NCI-H2196 (cell line): ENCODE data around the gene FARS2.

Experiments used
- DNase-seq: peaks from one replicate; lab custom pipeline; 2025; ENCODE audit not compliant: unreplicated experiment; lab: John Stamatoyannopoulos, UW

The FARS2 gene

DNA sequence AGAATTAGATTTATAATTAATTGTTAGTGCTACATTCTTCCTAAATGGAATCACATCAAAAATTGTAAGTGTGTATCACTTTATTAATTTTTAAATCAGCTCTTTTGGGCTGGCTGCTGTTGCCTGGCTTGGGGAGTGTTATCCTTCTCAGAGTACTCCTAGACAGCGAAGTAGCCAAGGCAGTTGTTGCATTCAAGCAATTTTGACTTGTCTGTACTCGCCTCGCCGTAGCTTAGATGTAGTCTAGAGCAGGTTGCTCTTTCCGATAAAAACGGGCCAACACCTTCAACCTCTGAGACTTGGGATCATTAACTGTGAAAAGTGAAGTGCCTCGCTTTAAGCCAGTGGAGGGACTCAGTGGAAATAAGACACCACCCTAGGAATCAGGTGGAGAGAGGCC lies 151.3 kb downstream of the FARS2 start:
- no peak for DNase-seq

- DNase-seq: no peak
Measured at GRCh38 chr6:5416250-5416649, 154.9 kb downstream of the FARS2 start.

DNA sequence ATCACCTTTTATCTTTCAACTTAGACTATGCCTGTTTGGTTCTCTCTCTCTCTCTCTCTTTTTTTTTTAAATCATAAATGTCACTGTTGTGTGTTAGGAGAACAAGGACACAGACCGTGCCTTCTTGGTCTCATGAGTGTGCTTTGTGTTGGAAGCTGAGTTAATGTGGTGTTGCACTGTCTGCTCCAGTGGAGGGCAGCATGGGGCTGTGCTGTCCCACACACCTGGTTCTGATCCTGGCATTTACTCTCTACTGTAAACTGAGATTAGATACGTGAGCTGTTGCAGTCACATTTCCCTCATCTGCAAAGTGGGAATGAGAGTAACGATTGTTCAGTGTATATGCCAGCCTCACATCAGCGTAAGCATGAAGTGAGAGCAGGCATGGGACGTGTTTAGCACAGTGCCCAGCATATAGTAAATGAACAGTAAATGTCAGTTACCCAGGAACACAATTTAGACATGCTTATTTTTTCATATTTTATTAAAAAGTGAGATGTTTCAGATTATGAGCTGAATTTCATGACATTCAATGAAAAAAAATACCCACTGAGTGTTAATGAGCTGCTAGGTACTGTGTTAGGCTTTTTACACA lies 161.1 kb downstream of the FARS2 start:
- DNase-seq: peak; percentile 45

DNA sequence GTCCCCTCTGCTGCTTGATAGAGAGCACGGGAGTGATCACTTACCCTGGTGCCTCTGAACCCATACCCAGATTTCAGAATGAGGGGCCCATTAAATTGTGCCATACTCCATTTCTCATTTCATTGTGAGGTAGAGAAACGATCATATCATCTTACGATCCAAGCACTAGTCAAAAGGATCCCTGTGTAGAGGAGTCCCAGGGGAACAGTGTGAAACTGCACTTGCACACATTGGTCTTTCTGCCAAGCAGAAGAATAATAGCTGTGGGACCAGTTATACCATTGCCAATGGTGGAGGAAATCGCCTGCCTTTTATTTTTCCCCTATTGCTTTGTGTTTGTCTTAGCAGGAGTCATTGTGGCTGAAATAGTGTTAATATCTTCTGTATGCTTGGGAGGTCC lies 161.9 kb downstream of the FARS2 start:
- DNase-seq: no peak

DNA sequence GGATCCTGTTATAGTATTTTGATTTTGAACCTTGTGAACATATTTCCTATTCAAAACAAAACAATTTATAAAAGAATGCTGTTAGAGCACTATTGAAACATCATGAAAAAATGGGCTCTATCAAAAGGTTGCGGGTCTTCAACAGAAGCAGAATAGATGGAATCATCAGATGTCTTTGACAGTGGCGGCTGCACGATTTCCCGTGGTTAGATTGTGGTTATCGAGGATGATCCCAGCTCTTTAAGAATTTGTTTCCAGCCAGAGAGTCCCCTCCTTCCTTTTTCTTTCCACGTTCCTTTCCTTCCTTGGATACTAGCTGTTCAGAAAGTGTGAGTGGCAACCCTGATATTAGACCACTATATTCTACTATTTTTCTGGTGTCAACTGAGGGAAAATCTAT lies 163.4 kb downstream of the FARS2 start:
- no peak for DNase-seq

DNA sequence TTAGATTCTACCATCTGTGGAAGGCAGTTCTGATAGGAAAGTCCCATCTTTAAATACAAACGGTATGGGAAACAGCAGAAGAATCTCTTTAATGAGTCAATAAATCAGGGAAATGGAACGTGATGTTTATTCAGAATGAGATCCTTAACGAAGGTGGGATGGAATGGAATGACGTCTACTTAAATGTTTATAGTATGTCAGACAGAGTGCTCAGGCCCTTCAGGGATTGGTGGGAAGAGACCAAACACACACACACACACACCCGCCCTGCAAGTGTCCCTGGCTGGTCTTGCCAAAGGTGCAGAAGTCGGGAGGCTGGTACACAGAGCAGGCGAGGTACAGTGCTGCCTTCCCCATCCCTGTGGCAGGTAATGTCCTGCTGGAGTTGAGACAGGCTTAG lies 164.0 kb downstream of the FARS2 start:
- DNase-seq: no peak

DNA sequence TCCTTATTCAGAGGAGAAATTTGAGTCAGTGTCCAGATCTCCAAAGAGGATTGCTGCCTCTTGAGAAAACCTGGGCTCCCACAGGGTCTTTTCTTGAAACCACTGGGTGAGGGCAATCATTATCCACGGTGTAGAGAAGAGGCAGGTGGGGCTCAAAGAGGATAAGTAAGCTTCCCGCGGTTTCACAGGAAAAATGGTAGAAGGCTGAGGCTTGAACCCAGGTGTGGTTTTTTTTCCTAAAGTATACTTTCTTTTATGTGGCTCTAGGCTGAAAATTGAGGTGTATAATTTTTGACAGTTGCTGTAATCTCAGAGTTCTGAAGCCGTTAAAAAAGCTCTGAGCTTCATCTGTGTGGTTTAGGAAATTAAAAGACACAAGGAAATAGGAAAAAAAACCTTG lies 164.5 kb downstream of the FARS2 start:
- DNase-seq: no peak

DNA sequence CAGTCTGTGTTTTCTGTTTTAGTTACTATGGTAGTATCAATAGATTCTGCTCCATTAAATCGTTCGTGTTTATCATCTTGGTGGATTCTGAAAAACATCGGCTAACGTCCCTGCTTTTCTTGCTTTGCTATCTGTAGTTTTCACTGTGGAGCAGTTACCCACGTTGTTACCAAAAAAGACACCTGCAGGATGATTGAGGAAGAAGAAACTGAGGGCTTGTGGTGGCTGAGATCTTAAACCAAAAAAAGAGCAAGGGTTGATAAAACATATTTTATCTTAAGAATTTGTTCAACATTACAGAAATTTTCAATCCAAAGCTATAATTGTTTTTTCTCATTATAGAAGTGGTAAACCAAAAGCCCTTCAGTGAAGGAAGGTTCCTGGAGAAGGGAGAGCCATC lies 166.3 kb downstream of the FARS2 start:
- no peak for DNase-seq

DNA sequence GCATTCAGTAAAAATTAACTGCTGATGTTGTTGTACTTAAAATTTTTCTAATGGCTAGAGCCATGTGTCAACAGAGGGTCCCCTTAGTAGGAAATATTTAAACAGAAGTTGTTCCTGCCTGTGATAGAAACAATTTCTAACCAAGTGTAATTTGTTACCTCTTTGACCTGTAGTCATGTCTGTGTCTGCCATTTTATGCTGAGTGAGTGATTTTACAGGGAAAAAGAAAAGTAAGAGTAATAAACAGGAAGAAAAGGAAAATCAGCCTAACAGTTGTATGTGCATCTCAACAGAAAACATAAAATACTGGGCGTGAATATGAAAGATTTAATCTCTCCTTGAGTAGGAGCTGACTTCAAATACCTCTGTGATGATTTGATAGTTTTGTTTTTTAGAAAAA lies 172.0 kb downstream of the FARS2 start:
- DNase-seq: no peak

DNA sequence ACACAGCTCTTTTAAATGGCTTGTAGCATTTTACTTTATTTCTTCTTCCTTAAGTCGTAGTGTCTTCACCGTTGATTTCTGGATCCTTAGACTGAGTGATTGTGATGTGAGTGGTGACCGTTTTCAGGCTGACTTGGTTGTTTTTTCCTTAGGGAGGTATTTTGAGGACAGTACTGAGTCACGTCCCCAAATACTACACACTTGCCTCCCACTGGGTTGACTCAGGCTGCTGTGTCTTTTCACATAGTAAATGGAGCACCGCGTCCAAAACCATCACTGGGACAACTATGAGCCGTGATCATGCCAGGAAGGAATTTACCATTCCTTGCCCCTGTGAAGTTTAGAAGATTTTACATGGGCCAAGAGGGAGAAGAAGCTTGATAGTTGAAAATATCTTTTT lies 174.1 kb downstream of the FARS2 start:
- DNase-seq: no peak

GRCh38 chr6:5438922-5439584 lies 177.7 kb downstream of the FARS2 start:
- DNase-seq: no peak

DNA sequence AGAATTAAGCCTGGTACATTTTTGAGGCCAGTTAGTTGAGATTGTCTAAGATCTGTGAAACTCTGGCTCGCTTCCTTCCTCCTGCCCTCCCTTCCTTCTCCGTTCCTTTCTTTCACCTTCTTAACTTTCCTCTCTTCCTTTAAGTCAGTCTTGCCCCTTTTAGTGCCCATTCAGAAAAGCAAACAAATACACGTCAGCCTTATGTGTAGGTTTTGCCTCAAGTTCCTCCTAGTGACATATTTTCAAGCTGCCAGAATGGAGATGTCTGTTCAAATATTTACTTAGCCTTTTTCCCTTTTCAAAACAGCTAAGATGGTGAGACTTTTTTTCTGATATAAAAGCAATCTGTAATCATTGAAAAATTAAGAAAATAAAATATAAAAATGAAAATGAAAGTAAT lies 178.4 kb downstream of the FARS2 start:
- no peak for DNase-seq

- no peak for DNase-seq
Measured at GRCh38 chr6:5442319-5442718, 181.0 kb downstream of the FARS2 start.

GRCh38 chr6:5442916-5443315 lies 181.6 kb downstream of the FARS2 start:
- no peak for DNase-seq

- DNase-seq: no peak
Measured at GRCh38 chr6:5443491-5443890, 182.2 kb downstream of the FARS2 start.

DNA sequence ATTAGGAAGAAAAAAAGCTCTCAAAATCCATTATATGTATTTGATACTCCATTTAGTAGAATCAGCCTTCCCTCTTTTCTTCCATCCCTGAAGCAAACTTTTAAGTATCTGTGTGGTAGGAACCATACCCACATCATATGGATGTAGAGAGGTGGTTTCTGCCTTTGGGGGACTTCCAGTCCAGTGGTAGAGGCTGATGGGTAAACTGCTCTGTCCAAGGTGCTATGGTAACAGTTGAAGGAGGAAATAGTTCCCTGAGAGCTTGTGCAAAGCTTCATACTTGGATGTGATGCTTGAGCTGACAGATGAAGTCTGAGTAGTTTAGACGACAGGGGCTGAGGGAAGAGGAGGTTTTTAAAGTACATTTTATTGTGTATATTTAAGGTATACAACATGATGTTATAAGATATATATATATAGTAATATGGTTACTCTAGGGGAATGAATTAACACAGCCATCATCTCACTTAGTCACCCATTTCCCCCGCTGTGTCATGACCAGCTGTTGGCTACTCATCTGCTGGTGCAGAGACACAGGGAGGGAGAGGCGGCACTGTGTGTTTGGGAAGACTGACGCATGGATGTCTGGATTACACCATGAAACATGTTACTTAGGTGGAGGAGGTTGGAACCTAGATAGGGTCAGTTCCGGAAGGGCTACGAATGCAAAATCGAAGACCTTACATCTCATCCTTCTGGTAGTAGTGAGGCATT lies 185.2 kb downstream of the FARS2 start:
- DNase-seq: no peak

DNA sequence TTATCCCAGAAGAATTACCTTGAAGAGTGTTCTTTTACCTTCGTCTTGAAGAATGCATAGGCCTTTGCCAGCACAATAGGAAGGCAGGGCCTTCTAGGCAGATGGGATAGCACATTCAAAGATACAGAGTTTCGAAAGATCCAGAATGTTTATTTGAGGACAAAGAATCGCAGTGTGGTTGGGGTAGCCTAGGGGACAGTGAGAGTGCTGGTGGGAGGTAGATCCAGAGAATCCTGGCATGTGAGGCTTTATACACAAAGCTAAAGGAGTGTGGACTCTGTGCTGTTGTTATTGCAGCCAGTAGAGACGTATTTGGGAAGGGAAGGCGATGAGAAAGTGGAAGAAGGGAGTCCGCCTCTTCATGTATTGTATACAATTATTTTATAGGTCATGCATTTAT lies 186.6 kb downstream of the FARS2 start:
- DNase-seq: no peak

GRCh38 chr6:5450073-5450472 lies 188.8 kb downstream of the FARS2 start:
- DNase-seq: no peak

GRCh38 chr6:5453546-5453945 lies 192.2 kb downstream of the FARS2 start:
- no peak for DNase-seq

DNA sequence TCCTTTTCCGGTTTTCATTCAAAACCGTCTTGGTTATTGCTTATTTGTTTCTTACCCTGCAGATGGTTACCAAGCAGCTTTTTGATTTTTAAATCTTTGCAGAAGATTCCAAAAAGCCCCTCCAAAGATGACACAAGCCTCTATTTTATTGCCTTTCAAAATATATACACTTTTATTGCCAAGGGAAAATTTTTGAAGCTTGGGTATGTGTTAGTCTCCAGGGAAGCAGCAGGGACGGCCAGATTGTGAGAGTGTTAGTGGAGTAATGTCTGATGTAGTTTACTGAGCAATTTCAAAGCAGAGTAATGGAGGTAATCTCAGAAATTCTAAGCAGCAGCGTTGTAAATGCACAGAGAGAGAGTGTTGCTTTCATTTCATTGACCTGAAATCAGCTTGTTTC lies 193.8 kb downstream of the FARS2 start:
- DNase-seq: no peak

- DNase-seq: peak; percentile 83
Measured at GRCh38 chr6:5457041-5457440, 195.7 kb downstream of the FARS2 start.

DNA sequence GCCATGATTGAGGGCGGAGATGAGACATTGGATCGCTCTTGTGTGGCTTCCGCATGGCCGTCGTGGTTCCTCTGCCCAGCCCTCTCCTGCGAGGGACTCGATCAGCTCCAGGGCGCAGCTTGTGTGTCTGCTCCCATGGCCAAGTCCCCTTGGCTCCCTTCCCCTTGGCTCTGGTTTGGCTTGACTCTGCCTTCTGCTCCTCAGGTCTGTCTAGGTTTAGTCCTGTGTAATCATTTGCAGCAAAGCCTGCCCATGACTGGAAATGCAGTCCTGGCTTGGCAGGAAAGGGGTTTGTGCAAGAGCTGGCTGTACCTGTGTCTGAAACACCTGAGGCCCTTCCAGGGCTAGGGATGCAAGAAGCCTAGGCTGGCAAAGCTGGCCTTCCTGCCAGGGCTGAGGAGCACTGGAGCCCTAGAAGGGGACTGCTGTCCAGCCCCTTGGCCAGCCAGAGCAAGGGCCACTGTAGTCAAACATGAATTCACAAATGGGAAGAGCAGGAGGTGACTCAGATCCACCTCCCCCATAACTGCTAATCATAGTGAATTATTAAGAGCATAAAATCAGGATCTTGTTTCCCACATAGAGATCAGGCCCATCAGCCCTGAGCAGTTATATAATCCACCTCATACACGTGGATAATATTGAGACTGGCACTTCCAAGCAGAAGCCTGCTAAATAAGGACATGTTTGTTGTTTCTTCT lies 196.8 kb downstream of the FARS2 start:
- DNase-seq: peak; percentile 93
